ENCODE data around the gene LRRC3B. TPM values are rescaled to one million over a fixed set of nuclear protein-coding genes. Genes with fewer than 3 reads are reported as not detected.

LRRC3B gene
- total RNA-seq, 4 donors from 2014 or later: 0.14 to 0.16 TPM; not detected in 2

DNA sequence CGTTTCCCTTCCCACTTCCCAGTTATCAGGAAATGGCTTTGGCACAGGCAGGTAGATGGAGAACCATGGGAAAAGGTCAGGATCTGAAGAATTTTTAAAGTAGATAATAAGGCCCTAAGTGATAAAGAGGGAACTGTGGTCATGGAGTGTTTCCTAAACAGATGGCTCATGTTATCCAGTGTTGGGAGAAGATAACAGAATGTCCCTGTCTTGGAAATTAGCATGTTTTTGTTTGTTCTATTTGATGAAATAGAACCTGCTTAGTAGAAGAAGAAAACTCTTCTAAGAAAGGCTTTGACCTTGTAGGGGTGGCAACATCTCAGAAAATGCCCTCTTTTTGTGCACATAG lies 8.8 kb downstream of the LRRC3B start:
- no peaks in the 10 kb centered on the region for H3K4me1 ChIP-seq
- no peaks in the 10 kb centered on the region for H3K9me3 ChIP-seq
- in situ Hi-C loops (cut with MboI; ENCODE audit: low pct_ligation_motif_present in 1 of 4, low pct_unique_long_range_greater_than_20kb in 1 of 4, low sequenced_read_pairs in 3 of 4): no loop called here
- no peak overlapping the region for H3K27ac ChIP-seq
- WGBS, 2 donors (ENCODE audit: low coverage in 1 of 2): 25% methylated on average over 1 of the region's 1 CpG; no CpG with 5 or more reads in 1 of the 2 donors
- H3K4me3 ChIP-seq: no peak overlapping the region
- intact Hi-C loops (cut with DNase I; ENCODE audit: low total_unique reads): no loop called here
- no peaks in the 10 kb centered on the region for H3K36me3 ChIP-seq
- no peaks in the 10 kb centered on the region for H3K27me3 ChIP-seq
- TF ChIP-seq EP300 (IDR thresholded peaks at IDR 0.05; ENCODE audit: low read depth) (no peak), POLR2AphosphoS5 (IDR thresholded peaks at IDR 0.05) (no peak), POLR2A (IDR thresholded peaks at IDR 0.05) (no peak)
- TF ChIP-seq, protein P1, sequence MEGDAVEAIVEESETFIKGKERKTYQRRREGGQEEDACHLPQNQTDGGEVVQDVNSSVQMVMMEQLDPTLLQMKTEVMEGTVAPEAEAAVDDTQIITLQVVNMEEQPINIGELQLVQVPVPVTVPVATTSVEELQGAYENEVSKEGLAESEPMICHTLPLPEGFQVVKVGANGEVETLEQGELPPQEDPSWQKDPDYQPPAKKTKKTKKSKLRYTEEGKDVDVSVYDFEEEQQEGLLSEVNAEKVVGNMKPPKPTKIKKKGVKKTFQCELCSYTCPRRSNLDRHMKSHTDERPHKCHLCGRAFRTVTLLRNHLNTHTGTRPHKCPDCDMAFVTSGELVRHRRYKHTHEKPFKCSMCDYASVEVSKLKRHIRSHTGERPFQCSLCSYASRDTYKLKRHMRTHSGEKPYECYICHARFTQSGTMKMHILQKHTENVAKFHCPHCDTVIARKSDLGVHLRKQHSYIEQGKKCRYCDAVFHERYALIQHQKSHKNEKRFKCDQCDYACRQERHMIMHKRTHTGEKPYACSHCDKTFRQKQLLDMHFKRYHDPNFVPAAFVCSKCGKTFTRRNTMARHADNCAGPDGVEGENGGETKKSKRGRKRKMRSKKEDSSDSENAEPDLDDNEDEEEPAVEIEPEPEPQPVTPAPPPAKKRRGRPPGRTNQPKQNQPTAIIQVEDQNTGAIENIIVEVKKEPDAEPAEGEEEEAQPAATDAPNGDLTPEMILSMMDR (IDR thresholded peaks at IDR 0.05): no peak
- DNase-seq: no peak

DNA sequence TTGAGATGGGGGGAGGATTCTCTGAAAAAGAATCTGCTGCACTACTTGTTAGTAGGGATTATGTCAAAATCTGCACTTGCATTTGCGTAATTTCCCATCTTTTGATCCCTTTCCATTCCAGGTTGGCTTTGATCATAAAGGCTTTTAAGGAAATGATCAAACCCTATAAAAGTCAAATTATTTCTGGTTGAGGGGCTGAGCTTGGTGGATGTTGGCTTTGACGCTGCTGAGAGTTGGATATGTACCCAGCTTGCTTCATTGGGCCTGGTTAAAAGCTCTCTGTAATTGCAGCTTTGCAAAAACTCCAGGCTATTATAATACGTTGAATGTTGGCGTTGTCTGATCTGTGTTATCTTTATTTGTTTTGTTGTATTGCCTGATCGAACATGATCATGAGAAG lies 12.0 kb downstream of the LRRC3B start:
- intact Hi-C loops (cut with DNase I; ENCODE audit: low total_unique reads): no loop called here
- Histone ChIP-seq H3K9me3 (no peaks in the 10 kb centered on the region), H3K36me3 (no peaks in the 10 kb centered on the region), H3K27me3 (no peaks in the 10 kb centered on the region), H3K27ac (no peak overlapping the region), H3K4me1 (no peaks in the 10 kb centered on the region), H3K4me3 (no peak overlapping the region)
- 53 to 67% methylated on average over 3 to 5 of the region's 5 CpGs for WGBS, 2 donors (ENCODE audit: low coverage in 1 of 2)
- in situ Hi-C loops (cut with MboI; ENCODE audit: low pct_ligation_motif_present in 1 of 4, low pct_unique_long_range_greater_than_20kb in 1 of 4, low sequenced_read_pairs in 3 of 4): no loop called here
- no peak for DNase-seq
- no peak for TF ChIP-seq EP300 (IDR thresholded peaks at IDR 0.05; ENCODE audit: low read depth)
- TF ChIP-seq, protein P1 (IDR thresholded peaks at IDR 0.05): no peak
- TF ChIP-seq POLR2A (IDR thresholded peaks at IDR 0.05): no peak
- TF ChIP-seq POLR2AphosphoS5 (IDR thresholded peaks at IDR 0.05): no peak

DNA sequence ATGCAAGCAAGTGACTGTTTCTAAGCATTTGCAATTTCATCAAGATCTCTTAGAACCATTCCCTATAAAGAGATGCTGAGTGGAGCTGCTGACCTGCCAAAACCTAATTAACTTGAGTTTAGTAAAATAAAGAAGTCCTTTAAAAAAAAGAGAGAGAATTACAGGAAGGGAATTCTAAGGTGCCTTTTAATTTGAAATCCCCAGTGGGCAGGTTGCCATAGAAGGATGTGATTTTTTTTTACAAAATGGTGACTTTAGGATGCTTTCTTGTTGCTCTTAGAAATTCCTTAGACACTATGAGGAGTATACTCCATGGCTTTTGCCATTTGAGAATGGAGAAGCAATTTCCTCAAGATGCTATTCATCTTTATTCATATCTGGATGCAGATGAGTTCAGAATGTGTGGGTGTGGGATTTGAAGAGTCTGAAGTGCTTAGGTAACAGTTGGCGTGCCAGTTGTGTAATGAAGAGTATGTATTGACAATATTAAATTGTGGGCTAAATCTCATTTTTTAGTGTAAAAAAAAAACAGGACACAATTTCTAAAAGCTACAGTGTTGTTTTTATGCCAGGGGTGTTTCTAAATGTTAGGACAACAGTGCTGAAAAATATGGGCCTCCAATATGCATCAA lies 13.6 kb downstream of the LRRC3B start:
- Histone ChIP-seq H3K36me3 (no peaks in the 10 kb centered on the region), H3K27me3 (no peaks in the 10 kb centered on the region), H3K4me3 (no peak overlapping the region), H3K9me3 (no peaks in the 10 kb centered on the region), H3K4me1 (no peaks in the 10 kb centered on the region), H3K27ac (no peak overlapping the region)
- intact Hi-C loops (cut with DNase I; ENCODE audit: low total_unique reads) (no loop called here), in situ Hi-C loops (cut with MboI; ENCODE audit: low pct_ligation_motif_present in 1 of 4, low pct_unique_long_range_greater_than_20kb in 1 of 4, low sequenced_read_pairs in 3 of 4) (no loop called here)
- TF ChIP-seq, protein P1 (IDR thresholded peaks at IDR 0.05): no peak
- TF ChIP-seq POLR2AphosphoS5 (IDR thresholded peaks at IDR 0.05): no peak
- no peak for TF ChIP-seq POLR2A (IDR thresholded peaks at IDR 0.05)
- TF ChIP-seq EP300 (IDR thresholded peaks at IDR 0.05; ENCODE audit: low read depth): no peak
- no peak for DNase-seq
- WGBS, 2 donors (ENCODE audit: low coverage in 1 of 2): 80 to 82% methylated on average over 1 of the region's 1 CpG

DNA sequence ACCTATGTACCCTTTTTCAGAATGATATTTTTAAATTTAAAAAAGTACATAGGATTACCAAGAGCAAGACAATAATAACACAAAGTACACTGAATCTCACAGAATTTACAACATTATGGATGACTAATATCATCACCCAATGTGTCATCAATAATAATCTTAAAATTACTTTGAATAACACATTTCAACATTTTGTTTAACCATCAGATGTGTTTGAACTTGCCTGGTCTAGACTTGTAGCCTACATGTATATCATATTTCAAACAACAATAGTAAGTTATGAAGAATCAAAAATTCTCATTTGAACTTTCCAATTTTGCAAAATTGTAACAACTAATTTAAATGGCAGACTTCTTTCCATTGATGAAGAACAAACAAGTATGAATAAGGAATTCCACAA lies 15.1 kb downstream of the LRRC3B start:
- intact Hi-C loops (cut with DNase I; ENCODE audit: low total_unique reads): no loop called here
- H3K27me3 ChIP-seq: no peaks in the 10 kb centered on the region
- no peaks in the 10 kb centered on the region for H3K4me1 ChIP-seq
- H3K4me3 ChIP-seq: no peak overlapping the region
- TF ChIP-seq, protein P1 (IDR thresholded peaks at IDR 0.05): no peak
- TF ChIP-seq POLR2AphosphoS5 (IDR thresholded peaks at IDR 0.05) (no peak), EP300 (IDR thresholded peaks at IDR 0.05; ENCODE audit: low read depth) (no peak), POLR2A (IDR thresholded peaks at IDR 0.05) (no peak)
- no peaks in the 10 kb centered on the region for H3K9me3 ChIP-seq
- DNase-seq: no peak
- H3K36me3 ChIP-seq: no peaks in the 10 kb centered on the region
- in situ Hi-C loops (cut with MboI; ENCODE audit: low pct_ligation_motif_present in 1 of 4, low pct_unique_long_range_greater_than_20kb in 1 of 4, low sequenced_read_pairs in 3 of 4): no loop called here
- no peak overlapping the region for H3K27ac ChIP-seq
